Esophagus squamous epithelium (tissue), 4 donors: ENCODE data around the gene IGF2BP3.

Experiments used
- POLR2A ChIP-seq, 4 donors: fragments of 450-650 bp; IDR thresholded peaks; one replicate each; pipeline ENCODE4 v1.6.1; 2017; ENCODE audit warnings: antibody characterized with exemption in 4 of 4, mild to moderate bottlenecking in 4 of 4, moderate library complexity in 3 of 4
- TF ChIP-seq, protein P1 (sequence below), 6 experiments: fragments of 450-650 bp in 4 of 6; fragments of 200-600 bp in 2 of 6; sonication (generic) in 2 of 6; IDR thresholded peaks; one replicate each; pipeline ENCODE4 v1.5.1; 2016 to 2019; ENCODE audit warnings: antibody characterized with exemption in 6 of 6, mild to moderate bottlenecking in 4 of 6, moderate library complexity in 4 of 6

DNA sequence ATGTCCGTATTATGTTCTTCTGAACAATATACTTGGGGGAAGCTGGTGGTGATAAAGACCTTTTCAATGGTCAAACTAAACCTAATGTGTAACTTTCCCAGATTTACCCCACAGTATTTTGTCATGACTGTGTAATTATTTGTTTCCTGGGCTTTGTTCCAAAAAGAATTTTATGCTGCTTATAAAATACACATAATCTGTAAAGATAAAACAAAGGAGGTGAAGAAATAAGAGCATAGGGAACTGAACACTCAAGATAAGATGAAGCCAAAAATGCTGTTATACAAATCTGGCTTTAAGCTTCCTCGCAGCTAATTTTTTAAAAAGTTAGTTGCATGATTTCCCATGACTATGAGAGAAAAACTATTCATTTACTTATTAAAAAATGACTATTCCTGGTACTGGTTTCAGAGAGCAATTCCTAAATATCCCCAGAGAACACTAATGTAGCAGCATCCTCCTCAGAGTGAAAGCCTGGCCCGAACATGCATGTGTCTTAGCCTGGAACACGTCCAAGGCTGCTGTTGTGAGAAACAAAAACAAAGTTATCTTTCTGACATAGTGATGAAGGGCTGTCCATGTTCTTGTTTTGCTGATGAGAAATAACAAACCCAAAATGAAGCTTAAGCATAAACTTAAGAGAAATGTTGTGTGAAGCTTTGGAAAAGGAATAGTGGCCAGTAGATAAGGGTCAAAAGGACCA is 137.2 kb downstream of the IGF2BP3 start:
- TF ChIP-seq, protein P1, sequence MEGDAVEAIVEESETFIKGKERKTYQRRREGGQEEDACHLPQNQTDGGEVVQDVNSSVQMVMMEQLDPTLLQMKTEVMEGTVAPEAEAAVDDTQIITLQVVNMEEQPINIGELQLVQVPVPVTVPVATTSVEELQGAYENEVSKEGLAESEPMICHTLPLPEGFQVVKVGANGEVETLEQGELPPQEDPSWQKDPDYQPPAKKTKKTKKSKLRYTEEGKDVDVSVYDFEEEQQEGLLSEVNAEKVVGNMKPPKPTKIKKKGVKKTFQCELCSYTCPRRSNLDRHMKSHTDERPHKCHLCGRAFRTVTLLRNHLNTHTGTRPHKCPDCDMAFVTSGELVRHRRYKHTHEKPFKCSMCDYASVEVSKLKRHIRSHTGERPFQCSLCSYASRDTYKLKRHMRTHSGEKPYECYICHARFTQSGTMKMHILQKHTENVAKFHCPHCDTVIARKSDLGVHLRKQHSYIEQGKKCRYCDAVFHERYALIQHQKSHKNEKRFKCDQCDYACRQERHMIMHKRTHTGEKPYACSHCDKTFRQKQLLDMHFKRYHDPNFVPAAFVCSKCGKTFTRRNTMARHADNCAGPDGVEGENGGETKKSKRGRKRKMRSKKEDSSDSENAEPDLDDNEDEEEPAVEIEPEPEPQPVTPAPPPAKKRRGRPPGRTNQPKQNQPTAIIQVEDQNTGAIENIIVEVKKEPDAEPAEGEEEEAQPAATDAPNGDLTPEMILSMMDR (IDR thresholded peaks at IDR 0.05), result no peak
- no peak for TF ChIP-seq POLR2A (IDR thresholded peaks at IDR 0.05)
